Measurements from ENCODE around the gene CORO6. TPM values are rescaled to one million over a fixed set of nuclear protein-coding genes. Genes with fewer than 3 reads are reported as not detected.

The CORO6 gene
- total and polyA plus RNA-seq, 2 of the 13 experiments (the other 11 are each of a cell fraction or from before 2014, with no cell fraction given), result 0.42 to 0.82 TPM

DNA sequence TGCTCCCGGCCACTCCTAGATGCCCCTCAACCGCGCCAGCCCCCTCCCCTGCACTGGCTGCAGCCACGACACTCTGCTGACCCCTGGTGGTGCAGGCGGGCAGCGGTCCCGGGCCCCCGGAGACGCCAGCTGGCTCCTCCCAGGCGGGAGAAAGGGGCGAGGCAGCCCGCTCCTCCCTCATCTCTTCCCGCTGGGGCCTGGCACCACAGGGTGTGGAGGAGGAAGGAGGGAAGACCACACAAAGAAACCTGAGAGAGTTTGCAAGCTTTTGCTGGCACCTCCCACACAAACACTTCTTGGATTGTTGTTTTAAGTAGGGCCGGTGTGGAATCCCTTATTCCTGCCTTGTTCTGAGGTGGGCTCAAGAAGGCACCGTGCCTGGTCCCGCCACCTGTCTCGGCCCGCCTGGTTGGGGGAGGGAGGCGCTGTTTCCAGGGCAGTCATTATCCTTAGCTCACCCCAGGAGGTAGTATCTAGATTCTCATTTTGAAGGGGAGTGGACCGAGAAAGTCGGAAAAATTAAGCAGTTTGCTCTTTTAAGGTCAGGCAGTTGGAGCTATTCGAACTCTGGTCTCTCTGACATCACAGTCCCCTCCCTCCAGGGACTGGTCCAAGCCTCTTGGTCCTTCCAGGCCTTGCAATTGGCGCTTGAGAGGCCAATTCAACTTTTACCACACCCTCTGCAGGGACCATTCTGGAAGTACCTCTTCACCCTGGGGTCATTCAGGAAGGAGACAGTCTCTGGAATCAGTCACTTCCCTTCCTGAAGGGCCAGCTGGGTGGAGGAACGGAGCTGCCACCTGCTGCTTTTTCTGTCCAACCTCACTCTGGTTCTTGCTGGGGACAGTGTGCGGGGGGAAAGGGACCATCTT lies 30.7 kb downstream of the CORO6 start (continued):
- TF ChIP-seq NFIC (IDR thresholded peaks at IDR 0.05; ENCODE audit: low read length), result no peak
- no peak for TF ChIP-seq MATR3 (CRISPR knock-in tag; IDR thresholded peaks at IDR 0.05)
- TF ChIP-seq, protein P1, sequence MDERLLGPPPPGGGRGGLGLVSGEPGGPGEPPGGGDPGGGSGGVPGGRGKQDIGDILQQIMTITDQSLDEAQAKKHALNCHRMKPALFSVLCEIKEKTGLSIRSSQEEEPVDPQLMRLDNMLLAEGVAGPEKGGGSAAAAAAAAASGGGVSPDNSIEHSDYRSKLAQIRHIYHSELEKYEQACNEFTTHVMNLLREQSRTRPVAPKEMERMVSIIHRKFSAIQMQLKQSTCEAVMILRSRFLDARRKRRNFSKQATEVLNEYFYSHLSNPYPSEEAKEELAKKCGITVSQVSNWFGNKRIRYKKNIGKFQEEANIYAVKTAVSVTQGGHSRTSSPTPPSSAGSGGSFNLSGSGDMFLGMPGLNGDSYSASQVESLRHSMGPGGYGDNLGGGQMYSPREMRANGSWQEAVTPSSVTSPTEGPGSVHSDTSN (CRISPR knock-in tag; IDR thresholded peaks at IDR 0.05), result no peak
- no peak for TF ChIP-seq ZNF343 (CRISPR knock-in tag; IDR thresholded peaks at IDR 0.05)
- TF ChIP-seq, protein P2, sequence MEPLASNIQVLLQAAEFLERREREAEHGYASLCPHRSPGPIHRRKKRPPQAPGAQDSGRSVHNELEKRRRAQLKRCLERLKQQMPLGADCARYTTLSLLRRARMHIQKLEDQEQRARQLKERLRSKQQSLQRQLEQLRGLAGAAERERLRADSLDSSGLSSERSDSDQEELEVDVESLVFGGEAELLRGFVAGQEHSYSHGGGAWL (CRISPR knock-in tag; IDR thresholded peaks at IDR 0.05), result no peak
- no peak for TF ChIP-seq NR3C1 (CRISPR knock-in tag; IDR thresholded peaks at IDR 0.05)
- no peak for TF ChIP-seq PAX8 (CRISPR knock-in tag; IDR thresholded peaks at IDR 0.05; ENCODE audit: borderline replicate concordance)
- TF ChIP-seq NCOA1 (CRISPR knock-in tag; IDR thresholded peaks at IDR 0.05), result no peak
- TF ChIP-seq NCOR1 (IDR thresholded peaks at IDR 0.05; ENCODE audit: borderline replicate concordance, low read length), result no peak
- no peak for TF ChIP-seq ZNF782 (CRISPR knock-in tag; IDR thresholded peaks at IDR 0.05; ENCODE audit: borderline replicate concordance)
- 0 out of 2 replicates have a peak, but pooled peaks have one; percentile 21 for TF ChIP-seq SKIL (CRISPR knock-in tag; IDR thresholded peaks at IDR 0.05; ENCODE audit: borderline replicate concordance)
- peak; percentile 18; the same call in 1 of the 2 replicates for TF ChIP-seq FOXK1 (CRISPR knock-in tag; IDR thresholded peaks at IDR 0.05; ENCODE audit: borderline replicate concordance, low read depth)
- TF ChIP-seq NCOA2 (CRISPR knock-in tag; IDR thresholded peaks at IDR 0.05), result peak; percentile 16; the same call in 1 of the 2 replicates
- no peak for TF ChIP-seq TRIM22 (IDR thresholded peaks at IDR 0.05)
- no peak for TF ChIP-seq HOXA7 (CRISPR knock-in tag; IDR thresholded peaks at IDR 0.05)
- TF ChIP-seq, protein P3, sequence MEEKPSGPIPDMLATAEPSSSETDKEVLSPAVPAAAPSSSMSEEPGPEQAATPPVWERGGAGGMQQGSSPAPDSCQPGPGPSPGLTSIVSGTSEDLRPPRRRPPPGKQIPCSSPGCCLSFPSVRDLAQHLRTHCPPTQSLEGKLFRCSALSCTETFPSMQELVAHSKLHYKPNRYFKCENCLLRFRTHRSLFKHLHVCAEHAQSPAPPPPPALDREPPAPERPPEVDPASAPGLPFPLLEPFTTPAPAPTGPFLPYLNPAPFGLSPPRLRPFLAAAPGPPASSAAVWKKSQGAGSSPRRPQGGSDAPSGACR (CRISPR knock-in tag; IDR thresholded peaks at IDR 0.05), result 0 out of 2 replicates have a peak, but pooled peaks have one; percentile 11
- no peak for TF ChIP-seq RXRB (CRISPR knock-in tag; IDR thresholded peaks at IDR 0.05; ENCODE audit: borderline replicate concordance)
- TF ChIP-seq, protein P4, sequence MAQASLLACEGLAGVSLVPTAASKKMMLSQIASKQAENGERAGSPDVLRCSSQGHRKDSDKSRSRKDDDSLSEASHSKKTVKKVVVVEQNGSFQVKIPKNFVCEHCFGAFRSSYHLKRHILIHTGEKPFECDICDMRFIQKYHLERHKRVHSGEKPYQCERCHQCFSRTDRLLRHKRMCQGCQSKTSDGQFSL (CRISPR knock-in tag; IDR thresholded peaks at IDR 0.05), result no peak
- TF ChIP-seq PCBP1 (IDR thresholded peaks at IDR 0.05; ENCODE audit: borderline replicate concordance, low read depth, low read length), result no peak
- no peak for TF ChIP-seq SYNCRIP (IDR thresholded peaks at IDR 0.05; ENCODE audit: insufficient read depth, low read depth, low read length)
- 0 out of 2 replicates have a peak, but pooled peaks have one; percentile 26 for TF ChIP-seq ERF (CRISPR knock-in tag; IDR thresholded peaks at IDR 0.05)
- peak; percentile 46; the same call in 1 of the 2 replicates for TF ChIP-seq SP4 (CRISPR knock-in tag; IDR thresholded peaks at IDR 0.05)
- 0 out of 2 replicates have a peak, but pooled peaks have one; percentile 16 for TF ChIP-seq SIX4 (CRISPR knock-in tag; IDR thresholded peaks at IDR 0.05)
- TF ChIP-seq ZNF207 (IDR thresholded peaks at IDR 0.05; ENCODE audit: borderline replicate concordance), result no peak
- peak; percentile 93 for TF ChIP-seq XRCC5 (optimal IDR thresholded peaks at IDR 0.05; ENCODE audit: low read length)
